ENCODE measurements around the gene CIAO1. TPM values are rescaled to one million over a fixed set of nuclear protein-coding genes. Genes with fewer than 3 reads are reported as not detected.

The CIAO1 gene
- total and polyA plus RNA-seq, 2 of the 13 experiments (the other 11 are each of a cell fraction or from before 2014, with no cell fraction given): 99.3 to 120 TPM

DNA sequence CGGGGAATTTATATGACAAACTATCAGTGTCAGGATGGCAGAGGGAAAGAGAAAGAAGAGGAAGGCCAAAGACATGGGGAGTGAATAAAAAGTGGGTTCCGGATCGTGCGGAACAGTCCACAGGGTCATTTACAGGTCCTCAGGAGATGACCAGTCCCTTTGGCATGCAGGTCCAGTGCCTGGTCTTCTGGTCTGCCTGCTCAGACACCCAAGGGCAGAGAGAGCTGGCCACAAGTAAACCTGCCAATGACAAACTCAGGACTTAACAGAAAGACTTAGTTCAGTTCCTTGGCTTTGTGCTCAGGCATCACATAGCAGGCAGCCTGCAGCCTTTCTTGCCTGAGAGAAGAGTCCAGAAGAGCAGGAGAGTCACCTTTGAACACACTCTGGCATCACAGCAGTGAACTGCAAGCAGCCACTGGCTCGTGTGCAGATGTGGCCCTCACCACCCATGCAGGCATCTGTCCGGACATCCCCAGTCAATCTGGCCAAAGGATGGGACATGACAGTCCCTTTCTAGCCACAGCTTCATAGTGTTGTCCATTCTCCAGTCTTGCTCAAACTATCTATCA is 14.2 kb upstream of the CIAO1 start (continued):
- TF ChIP-seq, protein P1, sequence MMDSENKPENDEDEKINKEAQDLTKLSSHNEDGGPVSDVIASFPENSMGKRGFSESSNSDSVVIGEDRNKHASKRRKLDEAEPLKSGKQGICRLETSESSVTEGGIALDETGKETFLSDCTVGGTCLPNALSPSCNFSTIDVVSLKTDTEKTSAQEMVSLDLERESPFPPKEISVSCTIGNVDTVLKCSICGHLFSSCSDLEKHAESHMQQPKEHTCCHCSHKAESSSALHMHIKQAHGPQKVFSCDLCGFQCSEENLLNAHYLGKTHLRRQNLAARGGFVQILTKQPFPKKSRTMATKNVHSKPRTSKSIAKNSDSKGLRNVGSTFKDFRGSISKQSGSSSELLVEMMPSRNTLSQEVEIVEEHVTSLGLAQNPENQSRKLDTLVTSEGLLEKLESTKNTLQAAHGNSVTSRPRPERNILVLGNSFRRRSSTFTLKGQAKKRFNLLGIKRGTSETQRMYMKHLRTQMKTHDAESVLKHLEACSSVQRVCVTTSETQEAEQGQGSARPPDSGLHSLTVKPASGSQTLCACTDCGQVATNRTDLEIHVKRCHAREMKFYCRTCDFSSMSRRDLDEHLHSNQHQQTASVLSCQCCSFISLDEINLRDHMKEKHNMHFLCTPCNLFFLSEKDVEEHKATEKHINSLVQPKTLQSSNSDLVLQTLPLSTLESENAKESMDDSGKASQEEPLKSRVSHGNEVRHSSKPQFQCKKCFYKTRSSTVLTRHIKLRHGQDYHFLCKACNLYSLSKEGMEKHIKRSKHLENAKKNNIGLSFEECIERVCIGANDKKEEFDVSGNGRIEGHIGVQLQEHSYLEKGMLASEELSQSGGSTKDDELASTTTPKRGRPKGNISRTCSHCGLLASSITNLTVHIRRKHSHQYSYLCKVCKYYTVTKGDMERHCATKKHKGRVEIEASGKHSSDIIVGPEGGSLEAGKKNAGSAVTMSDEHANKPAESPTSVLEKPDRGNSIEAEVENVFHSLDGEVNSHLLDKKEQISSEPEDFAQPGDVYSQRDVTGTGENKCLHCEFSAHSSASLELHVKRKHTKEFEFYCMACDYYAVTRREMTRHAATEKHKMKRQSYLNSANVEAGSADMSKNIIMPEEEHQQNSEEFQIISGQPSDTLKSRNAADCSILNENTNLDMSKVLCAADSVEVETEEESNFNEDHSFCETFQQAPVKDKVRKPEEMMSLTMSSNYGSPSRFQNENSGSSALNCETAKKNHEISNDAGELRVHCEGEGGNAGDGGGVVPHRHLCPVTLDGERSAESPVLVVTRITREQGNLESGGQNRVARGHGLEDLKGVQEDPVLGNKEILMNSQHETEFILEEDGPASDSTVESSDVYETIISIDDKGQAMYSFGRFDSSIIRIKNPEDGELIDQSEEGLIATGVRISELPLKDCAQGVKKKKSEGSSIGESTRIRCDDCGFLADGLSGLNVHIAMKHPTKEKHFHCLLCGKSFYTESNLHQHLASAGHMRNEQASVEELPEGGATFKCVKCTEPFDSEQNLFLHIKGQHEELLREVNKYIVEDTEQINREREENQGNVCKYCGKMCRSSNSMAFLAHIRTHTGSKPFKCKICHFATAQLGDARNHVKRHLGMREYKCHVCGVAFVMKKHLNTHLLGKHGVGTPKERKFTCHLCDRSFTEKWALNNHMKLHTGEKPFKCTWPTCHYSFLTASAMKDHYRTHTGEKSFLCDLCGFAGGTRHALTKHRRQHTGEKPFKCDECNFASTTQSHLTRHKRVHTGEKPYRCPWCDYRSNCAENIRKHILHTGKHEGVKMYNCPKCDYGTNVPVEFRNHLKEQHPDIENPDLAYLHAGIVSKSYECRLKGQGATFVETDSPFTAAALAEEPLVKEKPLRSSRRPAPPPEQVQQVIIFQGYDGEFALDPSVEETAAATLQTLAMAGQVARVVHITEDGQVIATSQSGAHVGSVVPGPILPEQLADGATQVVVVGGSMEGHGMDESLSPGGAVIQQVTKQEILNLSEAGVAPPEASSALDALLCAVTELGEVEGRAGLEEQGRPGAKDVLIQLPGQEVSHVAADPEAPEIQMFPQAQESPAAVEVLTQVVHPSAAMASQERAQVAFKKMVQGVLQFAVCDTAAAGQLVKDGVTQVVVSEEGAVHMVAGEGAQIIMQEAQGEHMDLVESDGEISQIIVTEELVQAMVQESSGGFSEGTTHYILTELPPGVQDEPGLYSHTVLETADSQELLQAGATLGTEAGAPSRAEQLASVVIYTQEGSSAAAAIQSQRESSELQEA (CRISPR knock-in tag; IDR thresholded peaks at IDR 0.05; ENCODE audit: not compliant biosample characterization): no peak
- TF ChIP-seq, protein P2, sequence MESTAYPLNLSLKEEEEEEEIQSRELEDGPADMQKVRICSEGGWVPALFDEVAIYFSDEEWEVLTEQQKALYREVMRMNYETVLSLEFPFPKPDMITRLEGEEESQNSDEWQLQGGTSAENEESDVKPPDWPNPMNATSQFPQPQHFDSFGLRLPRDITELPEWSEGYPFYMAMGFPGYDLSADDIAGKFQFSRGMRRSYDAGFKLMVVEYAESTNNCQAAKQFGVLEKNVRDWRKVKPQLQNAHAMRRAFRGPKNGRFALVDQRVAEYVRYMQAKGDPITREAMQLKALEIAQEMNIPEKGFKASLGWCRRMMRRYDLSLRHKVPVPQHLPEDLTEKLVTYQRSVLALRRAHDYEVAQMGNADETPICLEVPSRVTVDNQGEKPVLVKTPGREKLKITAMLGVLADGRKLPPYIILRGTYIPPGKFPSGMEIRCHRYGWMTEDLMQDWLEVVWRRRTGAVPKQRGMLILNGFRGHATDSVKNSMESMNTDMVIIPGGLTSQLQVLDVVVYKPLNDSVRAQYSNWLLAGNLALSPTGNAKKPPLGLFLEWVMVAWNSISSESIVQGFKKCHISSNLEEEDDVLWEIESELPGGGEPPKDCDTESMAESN (CRISPR knock-in tag; conservative IDR thresholded peaks at IDR 0.05): no peak
- TF ChIP-seq, protein P3, sequence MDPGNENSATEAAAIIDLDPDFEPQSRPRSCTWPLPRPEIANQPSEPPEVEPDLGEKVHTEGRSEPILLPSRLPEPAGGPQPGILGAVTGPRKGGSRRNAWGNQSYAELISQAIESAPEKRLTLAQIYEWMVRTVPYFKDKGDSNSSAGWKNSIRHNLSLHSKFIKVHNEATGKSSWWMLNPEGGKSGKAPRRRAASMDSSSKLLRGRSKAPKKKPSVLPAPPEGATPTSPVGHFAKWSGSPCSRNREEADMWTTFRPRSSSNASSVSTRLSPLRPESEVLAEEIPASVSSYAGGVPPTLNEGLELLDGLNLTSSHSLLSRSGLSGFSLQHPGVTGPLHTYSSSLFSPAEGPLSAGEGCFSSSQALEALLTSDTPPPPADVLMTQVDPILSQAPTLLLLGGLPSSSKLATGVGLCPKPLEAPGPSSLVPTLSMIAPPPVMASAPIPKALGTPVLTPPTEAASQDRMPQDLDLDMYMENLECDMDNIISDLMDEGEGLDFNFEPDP (CRISPR knock-in tag; conservative IDR thresholded peaks at IDR 0.05): no peak
- TF ChIP-seq TARDBP (CRISPR knock-in tag; IDR thresholded peaks at IDR 0.05): no peak; the same call in 1 of the 2 replicates
- TF ChIP-seq, protein P4, sequence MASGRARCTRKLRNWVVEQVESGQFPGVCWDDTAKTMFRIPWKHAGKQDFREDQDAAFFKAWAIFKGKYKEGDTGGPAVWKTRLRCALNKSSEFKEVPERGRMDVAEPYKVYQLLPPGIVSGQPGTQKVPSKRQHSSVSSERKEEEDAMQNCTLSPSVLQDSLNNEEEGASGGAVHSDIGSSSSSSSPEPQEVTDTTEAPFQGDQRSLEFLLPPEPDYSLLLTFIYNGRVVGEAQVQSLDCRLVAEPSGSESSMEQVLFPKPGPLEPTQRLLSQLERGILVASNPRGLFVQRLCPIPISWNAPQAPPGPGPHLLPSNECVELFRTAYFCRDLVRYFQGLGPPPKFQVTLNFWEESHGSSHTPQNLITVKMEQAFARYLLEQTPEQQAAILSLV (CRISPR knock-in tag; IDR thresholded peaks at IDR 0.05; ENCODE audit: borderline replicate concordance): no peak
- peak; percentile 81; the same call in 1 of the 2 replicates for TF ChIP-seq KDM4B (CRISPR knock-in tag; IDR thresholded peaks at IDR 0.05)
- no peak for TF ChIP-seq NCOA5 (CRISPR knock-in tag; IDR thresholded peaks at IDR 0.05)
- TF ChIP-seq RBAK (CRISPR knock-in tag; IDR thresholded peaks at IDR 0.05): no peak
- no peak for TF ChIP-seq RELA (CRISPR knock-in tag; IDR thresholded peaks at IDR 0.05)
- TF ChIP-seq, protein P5, sequence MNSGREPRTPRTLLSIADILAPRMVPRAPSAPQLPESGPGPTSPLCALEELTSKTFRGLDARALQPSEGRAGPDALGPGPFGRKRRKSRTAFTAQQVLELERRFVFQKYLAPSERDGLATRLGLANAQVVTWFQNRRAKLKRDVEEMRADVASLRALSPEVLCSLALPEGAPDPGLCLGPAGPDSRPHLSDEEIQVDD (CRISPR knock-in tag; IDR thresholded peaks at IDR 0.05; ENCODE audit: borderline replicate concordance): no peak

Data from HepG2 (cell line).